Activated naive CD4-positive, alpha-beta T cell treated with anti-CD3 and anti-CD28 coated beads, Interleukin-2, amount 10 ng/mL, durations not matched to agents 7 days and 5 days (primary cell): ENCODE data around the gene MISP3.
"Not testable (repeated sequence)": the region's sequence is repeated elsewhere in the genome, so short reads cannot be mapped to it uniquely, and the experiment has no call there.

ENCODE experiments used
- CTCF ChIA-PET: fragments of 350-600 bp; sonication (Branson Sonifier 250); formaldehyde crosslinking; loops from one replicate; lab custom pipeline; 2021; ENCODE audit warnings: antibody characterized with exemption; lab: Charles Lee
- DNase-seq: peaks from one replicate; pipeline ENCODE4 v3.0.0-alpha.2; 2020
- H3K27ac Mint-ChIP-seq: one replicate; pipeline ENCODE4 v1.8.0; 2021; ENCODE audit warnings: mild to moderate bottlenecking, moderate library complexity, mixed read lengths
- H3K27me3 Mint-ChIP-seq: one replicate; pipeline ENCODE4 v1.8.0; 2021; ENCODE audit warnings: mild to moderate bottlenecking, mixed read lengths
- H3K36me3 Mint-ChIP-seq: one replicate; pipeline ENCODE4 v1.8.0; 2021; ENCODE audit warnings: mixed read lengths
- H3K4me1 Mint-ChIP-seq: one replicate; pipeline ENCODE4 v1.8.0; 2021; ENCODE audit warnings: mixed read lengths
- H3K4me3 Mint-ChIP-seq: one replicate; pipeline ENCODE4 v1.8.0; 2021; ENCODE audit warnings: mild to moderate bottlenecking, moderate library complexity, mixed read lengths
- H3K9me3 Mint-ChIP-seq: one replicate; pipeline ENCODE4 v1.8.0; 2021; ENCODE audit warnings: mixed read lengths

The MISP3 gene

GRCh38 chr19:14072535-14073260 is at the start of gene MISP3:
TSS of gene MISP3 (plus strand) at chr19:14072786. CDS start at chr19:14073310, 524 bp downstream.
- peak; percentile 54 for DNase-seq
- H3K27me3 Mint-ChIP-seq, result peaks cover 59% of the 10 kb centered on the region
- CTCF ChIA-PET, result interaction anchor here (0.7 to 6.7 kb wide), 13 partner anchors 9 to 197 kb away, joined by 3 to 70 read pairs (median 5); partner anchors contain the start of genes ASF1B and IL27RA
- peak within 1 kb of the TSS; percentile 91 for H3K4me3 Mint-ChIP-seq
- H3K9me3 Mint-ChIP-seq, result no peaks in the 10 kb centered on the region
- H3K4me1 Mint-ChIP-seq, result peaks cover 32% of the 10 kb centered on the region
- H3K27ac Mint-ChIP-seq, result peak within 1 kb of the TSS; percentile 85
- no peaks in the 10 kb centered on the region for H3K36me3 Mint-ChIP-seq

- H3K27ac Mint-ChIP-seq, result no peak overlapping the region
- H3K36me3 Mint-ChIP-seq, result no peaks in the 10 kb centered on the region
- no peaks in the 10 kb centered on the region for H3K9me3 Mint-ChIP-seq
- H3K27me3 Mint-ChIP-seq, result peaks cover 10% of the 10 kb centered on the region
- DNase-seq, result no peak
- H3K4me1 Mint-ChIP-seq, result peaks cover 30% of the 10 kb centered on the region
- no peak overlapping the region for H3K4me3 Mint-ChIP-seq
- CTCF ChIA-PET, result interaction anchor here (0.8 to 2.6 kb wide), 3 partner anchors 8 to 71 kb away, joined by 3 to 12 read pairs (median 6); partner anchors contain the start of genes DCAF15 and IL27RA
Observed at GRCh38 chr19:14023404-14024235, 49.0 kb upstream of the MISP3 start.

DNA sequence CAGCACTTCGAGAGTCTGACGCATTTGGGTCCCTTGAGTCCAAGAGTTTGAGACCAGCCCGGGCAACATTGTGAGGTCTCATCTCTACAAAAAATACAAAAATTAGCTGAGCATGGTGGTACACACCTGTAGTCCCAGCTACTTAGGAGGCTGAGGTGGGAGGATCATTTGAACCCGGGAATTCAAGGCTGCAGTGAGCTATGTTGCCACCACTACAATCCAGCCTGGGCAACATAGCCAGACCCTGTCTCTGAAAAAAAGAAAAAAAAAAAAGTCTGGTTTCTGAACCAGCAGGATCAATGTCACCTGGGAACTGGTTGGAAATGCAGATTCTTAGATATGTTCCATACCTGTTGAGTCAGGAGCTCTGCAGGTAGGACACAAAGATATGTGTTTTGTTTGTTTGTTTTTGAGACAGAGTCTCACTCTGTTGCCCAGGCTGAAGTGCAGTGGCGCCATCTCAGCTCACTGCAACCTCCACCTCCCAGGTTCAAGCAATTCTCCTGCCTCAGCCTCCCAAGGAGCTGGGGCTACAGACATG is 45.9 kb upstream of the MISP3 start:
- H3K9me3 Mint-ChIP-seq, H3K36me3 Mint-ChIP-seq, DNase-seq, H3K27ac Mint-ChIP-seq, H3K4me3 Mint-ChIP-seq, CTCF ChIA-PET: not testable (repeated sequence)
- Mint-ChIP-seq H3K27me3 (peaks cover 25% of the 10 kb centered on the region), H3K4me1 (peaks cover 42% of the 10 kb centered on the region)

GRCh38 chr19:14027856-14028450 is 44.6 kb upstream of the MISP3 start, which contains the start of gene RLN3:
TSS of gene RLN3 (plus strand) at chr19:14028148. CDS start at chr19:14028205, 57 bp downstream.
- Mint-ChIP-seq H3K4me1 (peaks cover 47% of the 10 kb centered on the region), H3K27ac (no peak within 1 kb of the TSS), H3K9me3 (no peaks in the 10 kb centered on the region), H3K36me3 (peaks cover 6% of the 10 kb centered on the region), H3K4me3 (no peak within 1 kb of the TSS), H3K27me3 (peaks cover 30% of the 10 kb centered on the region)
- CTCF ChIA-PET, result no interaction called here
- DNase-seq, result no peak

- CTCF ChIA-PET, result interaction anchor here (0.6 kb wide), 1 partner anchor 86 kb away, joined by 3 read pairs; no protein-coding TSS in a partner anchor
- Mint-ChIP-seq H3K9me3 (no peaks in the 10 kb centered on the region), H3K27ac (no peak overlapping the region), H3K36me3 (peaks cover 8% of the 10 kb centered on the region), H3K4me3 (no peak overlapping the region), H3K27me3 (peaks cover 30% of the 10 kb centered on the region), H3K4me1 (peaks cover 42% of the 10 kb centered on the region)
- DNase-seq, result no peak
Observed at GRCh38 chr19:14028901-14029300, 43.7 kb upstream of the MISP3 start.

GRCh38 chr19:14030997-14031718 is 41.4 kb upstream of the MISP3 start:
- DNase-seq, result no peak
- H3K4me3 Mint-ChIP-seq, result peak overlapping the region; percentile 96
- H3K27me3 Mint-ChIP-seq, result peaks cover 30% of the 10 kb centered on the region
- peak overlapping the region; percentile 92 for H3K27ac Mint-ChIP-seq
- CTCF ChIA-PET, result interaction anchor here (0.8 to 2.3 kb wide), 12 partner anchors 9 to 152 kb away, joined by 3 to 12 read pairs (median 4); partner anchors contain the start of gene MISP3
- H3K9me3 Mint-ChIP-seq, result no peaks in the 10 kb centered on the region
- H3K36me3 Mint-ChIP-seq, result peaks cover 12% of the 10 kb centered on the region
- peaks cover 45% of the 10 kb centered on the region for H3K4me1 Mint-ChIP-seq

DNA sequence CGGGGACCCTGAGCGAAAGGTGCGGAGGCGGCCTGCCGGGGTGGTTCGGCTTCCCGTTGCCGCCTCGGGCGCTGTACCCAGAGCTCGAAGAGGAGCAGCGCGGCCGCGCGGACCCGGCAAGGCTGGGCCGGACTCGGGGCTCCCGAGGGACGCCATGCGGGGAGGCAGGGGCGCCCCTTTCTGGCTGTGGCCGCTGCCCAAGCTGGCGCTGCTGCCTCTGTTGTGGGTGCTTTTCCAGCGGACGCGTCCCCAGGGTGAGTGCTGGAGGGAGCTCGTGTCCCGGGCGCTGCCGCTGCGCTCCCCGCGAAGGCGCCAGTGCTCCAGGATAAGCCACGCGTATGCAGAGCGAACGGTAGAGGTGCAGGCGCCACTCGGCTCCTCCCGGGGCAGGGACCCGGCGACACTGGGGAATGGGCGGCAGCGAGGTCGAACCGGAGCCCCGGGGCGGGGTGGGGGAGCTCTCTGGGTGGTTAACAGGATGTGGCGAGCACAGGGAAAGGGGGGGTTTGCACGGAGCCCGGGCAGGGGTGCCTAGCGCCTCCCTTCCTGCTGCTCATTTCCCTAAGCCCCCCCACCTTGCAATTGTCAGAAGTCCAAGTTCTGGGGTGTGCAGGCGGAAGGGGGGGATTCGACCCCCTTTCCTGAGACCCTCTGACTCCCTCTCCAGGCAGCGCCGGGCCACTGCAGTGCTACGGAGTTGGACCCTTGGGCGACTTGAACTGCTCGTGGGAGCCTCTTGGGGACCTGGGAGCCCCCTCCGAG is 40.7 kb upstream of the MISP3 start, which contains the start of gene IL27RA:
Gene IL27RA, plus strand, starts transcription at position 44 of the 762 bp plus-strand sequence. Its CDS starts 111 bp downstream, at position 155.
- H3K27me3 Mint-ChIP-seq, result peaks cover 30% of the 10 kb centered on the region
- H3K4me3 Mint-ChIP-seq, result peak within 1 kb of the TSS; percentile 96
- no peaks in the 10 kb centered on the region for H3K9me3 Mint-ChIP-seq
- H3K4me1 Mint-ChIP-seq, result peaks cover 42% of the 10 kb centered on the region
- DNase-seq, result peak; percentile 91
- H3K36me3 Mint-ChIP-seq, result peaks cover 15% of the 10 kb centered on the region
- CTCF ChIA-PET, result interaction anchor here (0.8 to 2.3 kb wide), 13 partner anchors 8 to 152 kb away, joined by 3 to 12 read pairs (median 3); partner anchors contain the start of gene MISP3
- H3K27ac Mint-ChIP-seq, result peak within 1 kb of the TSS; percentile 92

GRCh38 chr19:14033946-14034345 is 38.6 kb upstream of the MISP3 start:
- peaks cover 16% of the 10 kb centered on the region for H3K27me3 Mint-ChIP-seq
- peak overlapping the region; percentile 96 for H3K4me3 Mint-ChIP-seq
- peaks cover 27% of the 10 kb centered on the region for H3K36me3 Mint-ChIP-seq
- CTCF ChIA-PET, result interaction anchor here (0.9 to 1.3 kb wide), 2 partner anchors 19 to 38 kb away, joined by 3 read pairs; no protein-coding TSS in a partner anchor
- DNase-seq, result no peak
- peaks cover 43% of the 10 kb centered on the region for H3K4me1 Mint-ChIP-seq
- no peaks in the 10 kb centered on the region for H3K9me3 Mint-ChIP-seq
- peak overlapping the region; percentile 0 for H3K27ac Mint-ChIP-seq

GRCh38 chr19:14035159-14035558 is 37.4 kb upstream of the MISP3 start:
- DNase-seq, H3K27ac Mint-ChIP-seq, H3K9me3 Mint-ChIP-seq, H3K4me3 Mint-ChIP-seq: not testable (repeated sequence)
- CTCF ChIA-PET, result interaction anchor here (1.3 kb wide), 1 partner anchor 18 kb away, joined by 3 read pairs; no protein-coding TSS in a partner anchor
- peaks cover 41% of the 10 kb centered on the region for H3K4me1 Mint-ChIP-seq
- peaks cover 37% of the 10 kb centered on the region for H3K36me3 Mint-ChIP-seq
- peaks cover 12% of the 10 kb centered on the region for H3K27me3 Mint-ChIP-seq

DNA sequence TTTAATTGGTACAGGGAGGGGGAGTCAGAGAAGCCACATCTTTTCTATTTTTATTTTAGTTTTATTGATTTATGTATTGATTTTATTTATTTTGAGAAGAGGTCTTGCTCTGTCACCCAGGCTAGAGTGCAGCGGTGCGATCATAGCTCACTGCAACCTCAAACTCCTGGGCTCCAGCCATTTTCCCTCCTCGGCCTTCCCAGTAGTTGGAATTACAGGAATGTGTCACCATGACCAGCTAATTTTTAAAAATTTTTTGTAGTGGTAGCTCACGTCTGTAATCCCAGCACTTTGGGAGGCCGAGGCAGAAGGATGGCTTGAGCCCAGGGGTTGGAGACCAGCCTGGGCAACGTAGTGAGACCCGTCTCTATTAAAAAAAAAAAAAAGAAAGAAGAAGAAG is 36.9 kb upstream of the MISP3 start:
- DNase-seq, result no peak
- Mint-ChIP-seq H3K4me1 (peaks cover 37% of the 10 kb centered on the region), H3K27ac (no peak overlapping the region), H3K4me3 (no peak overlapping the region), H3K27me3 (peaks cover 7% of the 10 kb centered on the region), H3K9me3 (no peaks in the 10 kb centered on the region), H3K36me3 (peaks cover 39% of the 10 kb centered on the region)
- CTCF ChIA-PET, result no interaction called here

- Mint-ChIP-seq H3K9me3 (no peaks in the 10 kb centered on the region), H3K4me1 (peaks cover 27% of the 10 kb centered on the region), H3K4me3 (no peak overlapping the region), H3K36me3 (peaks cover 40% of the 10 kb centered on the region), H3K27ac (no peak overlapping the region), H3K27me3 (no peaks in the 10 kb centered on the region)
- DNase-seq, result no peak
- CTCF ChIA-PET, result interaction anchor here (0.6 to 0.8 kb wide), 2 partner anchors 18 to 22 kb away, joined by 3 read pairs; no protein-coding TSS in a partner anchor
Observed at GRCh38 chr19:14039181-14039580, 33.4 kb upstream of the MISP3 start.
